ENCODE data around the gene TNS4.

DNA sequence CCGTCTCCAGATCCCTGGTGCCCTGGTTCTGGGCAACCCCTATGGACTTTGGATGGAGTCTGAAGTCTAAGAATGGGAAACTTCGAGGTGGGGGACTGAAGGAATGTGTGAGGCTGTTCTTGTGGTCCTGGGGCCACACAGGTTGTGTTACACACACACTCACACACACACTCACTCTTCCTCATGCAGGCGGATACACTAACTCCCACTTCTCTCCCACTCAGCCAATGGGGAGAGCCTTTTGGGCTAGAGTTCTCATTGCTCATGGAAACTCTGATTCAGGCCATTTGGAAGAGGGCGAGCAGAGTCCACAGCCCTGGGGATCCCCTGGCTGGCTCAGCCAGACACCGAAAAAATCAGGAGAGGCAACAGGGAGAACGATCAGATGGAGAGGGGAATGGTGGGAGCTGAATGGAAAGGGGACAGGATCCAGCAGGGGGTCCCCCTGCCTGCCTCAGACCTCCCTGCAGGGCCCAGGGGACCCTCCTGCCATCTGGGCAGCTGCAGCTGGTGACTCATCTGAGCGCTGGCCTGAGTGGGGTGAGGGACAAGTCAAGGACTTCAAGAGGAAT lies 49.1 kb downstream of the TNS4 start:
- no peak for TF ChIP-seq YY1 (IDR thresholded peaks at IDR 0.05; ENCODE audit: extremely low read depth, insufficient replicate concordance, low read depth, low read length)
- no peak for TF ChIP-seq EZH2 (IDR thresholded peaks at IDR 0.05)
- no peak for TF ChIP-seq POLR2A (IDR thresholded peaks at IDR 0.05; ENCODE audit: borderline replicate concordance, extremely low read depth, insufficient read depth, insufficient read length)
- no peak for TF ChIP-seq ZBTB33 (IDR thresholded peaks at IDR 0.05; ENCODE audit: extremely low read depth, insufficient replicate concordance, low read length)
- TF ChIP-seq, protein P1, sequence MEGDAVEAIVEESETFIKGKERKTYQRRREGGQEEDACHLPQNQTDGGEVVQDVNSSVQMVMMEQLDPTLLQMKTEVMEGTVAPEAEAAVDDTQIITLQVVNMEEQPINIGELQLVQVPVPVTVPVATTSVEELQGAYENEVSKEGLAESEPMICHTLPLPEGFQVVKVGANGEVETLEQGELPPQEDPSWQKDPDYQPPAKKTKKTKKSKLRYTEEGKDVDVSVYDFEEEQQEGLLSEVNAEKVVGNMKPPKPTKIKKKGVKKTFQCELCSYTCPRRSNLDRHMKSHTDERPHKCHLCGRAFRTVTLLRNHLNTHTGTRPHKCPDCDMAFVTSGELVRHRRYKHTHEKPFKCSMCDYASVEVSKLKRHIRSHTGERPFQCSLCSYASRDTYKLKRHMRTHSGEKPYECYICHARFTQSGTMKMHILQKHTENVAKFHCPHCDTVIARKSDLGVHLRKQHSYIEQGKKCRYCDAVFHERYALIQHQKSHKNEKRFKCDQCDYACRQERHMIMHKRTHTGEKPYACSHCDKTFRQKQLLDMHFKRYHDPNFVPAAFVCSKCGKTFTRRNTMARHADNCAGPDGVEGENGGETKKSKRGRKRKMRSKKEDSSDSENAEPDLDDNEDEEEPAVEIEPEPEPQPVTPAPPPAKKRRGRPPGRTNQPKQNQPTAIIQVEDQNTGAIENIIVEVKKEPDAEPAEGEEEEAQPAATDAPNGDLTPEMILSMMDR (IDR thresholded peaks at IDR 0.05 in 2 of 3, conservative IDR thresholded peaks at IDR 0.05 in 1 of 3; ENCODE audit: borderline replicate concordance in 1 of 3, insufficient read depth in 1 of 3, low read depth in 2 of 3, low read length in 2 of 3), result no peak
- no peak for TF ChIP-seq ZFX (IDR thresholded peaks at IDR 0.05)
- TF ChIP-seq ZNF274 (IDR thresholded peaks at IDR 0.05; ENCODE audit: low read depth, low read length), result no peak
- TF ChIP-seq, protein P2, sequence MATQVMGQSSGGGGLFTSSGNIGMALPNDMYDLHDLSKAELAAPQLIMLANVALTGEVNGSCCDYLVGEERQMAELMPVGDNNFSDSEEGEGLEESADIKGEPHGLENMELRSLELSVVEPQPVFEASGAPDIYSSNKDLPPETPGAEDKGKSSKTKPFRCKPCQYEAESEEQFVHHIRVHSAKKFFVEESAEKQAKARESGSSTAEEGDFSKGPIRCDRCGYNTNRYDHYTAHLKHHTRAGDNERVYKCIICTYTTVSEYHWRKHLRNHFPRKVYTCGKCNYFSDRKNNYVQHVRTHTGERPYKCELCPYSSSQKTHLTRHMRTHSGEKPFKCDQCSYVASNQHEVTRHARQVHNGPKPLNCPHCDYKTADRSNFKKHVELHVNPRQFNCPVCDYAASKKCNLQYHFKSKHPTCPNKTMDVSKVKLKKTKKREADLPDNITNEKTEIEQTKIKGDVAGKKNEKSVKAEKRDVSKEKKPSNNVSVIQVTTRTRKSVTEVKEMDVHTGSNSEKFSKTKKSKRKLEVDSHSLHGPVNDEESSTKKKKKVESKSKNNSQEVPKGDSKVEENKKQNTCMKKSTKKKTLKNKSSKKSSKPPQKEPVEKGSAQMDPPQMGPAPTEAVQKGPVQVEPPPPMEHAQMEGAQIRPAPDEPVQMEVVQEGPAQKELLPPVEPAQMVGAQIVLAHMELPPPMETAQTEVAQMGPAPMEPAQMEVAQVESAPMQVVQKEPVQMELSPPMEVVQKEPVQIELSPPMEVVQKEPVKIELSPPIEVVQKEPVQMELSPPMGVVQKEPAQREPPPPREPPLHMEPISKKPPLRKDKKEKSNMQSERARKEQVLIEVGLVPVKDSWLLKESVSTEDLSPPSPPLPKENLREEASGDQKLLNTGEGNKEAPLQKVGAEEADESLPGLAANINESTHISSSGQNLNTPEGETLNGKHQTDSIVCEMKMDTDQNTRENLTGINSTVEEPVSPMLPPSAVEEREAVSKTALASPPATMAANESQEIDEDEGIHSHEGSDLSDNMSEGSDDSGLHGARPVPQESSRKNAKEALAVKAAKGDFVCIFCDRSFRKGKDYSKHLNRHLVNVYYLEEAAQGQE (IDR thresholded peaks at IDR 0.05; ENCODE audit: low read depth), result no peak
